Anterior cingulate cortex (tissue), 58 donors: ENCODE data around the gene ECSCR.

Source experiments
- DNase-seq, 58 donors: peaks; one replicate each; lab custom pipeline; 2025; lab: John Stamatoyannopoulos, UW

Gene ECSCR

GRCh38 chr5:139474890-139475791 lies 12.6 kb upstream of the ECSCR start:
- peak in 1 of 58 donors; percentile 4 for DNase-seq

GRCh38 chr5:139473565-139473964 lies 11.0 kb upstream of the ECSCR start:
- no peak for DNase-seq

GRCh38 chr5:139473105-139473504 lies 10.6 kb upstream of the ECSCR start:
- no peak for DNase-seq

- no peak for DNase-seq
These were observed 10.0 kb upstream of the ECSCR start for GRCh38 chr5:139472386-139473030.

GRCh38 chr5:139470821-139471300 lies 8.3 kb upstream of the ECSCR start, which contains the start of gene SMIM33:
SMIM33 (plus strand) TSS chr5:139471004; CDS start chr5:139471122, 118 bp downstream.
- no peak for DNase-seq

- no peak for DNase-seq
These were observed 5.9 kb upstream of the ECSCR start for GRCh38 chr5:139468421-139468931.

GRCh38 chr5:139461698-139462097 lies 845 bp downstream of the ECSCR start:
- no peak for DNase-seq

- DNase-seq, result no peak
These were observed 1.4 kb downstream of the ECSCR start for GRCh38 chr5:139461176-139461575.

GRCh38 chr5:139460455-139460854 lies 2.1 kb downstream of the ECSCR start:
- no peak for DNase-seq

GRCh38 chr5:139459451-139459934 lies 3.0 kb downstream of the ECSCR start:
- no peak for DNase-seq

- DNase-seq, result no peak
These were observed 3.7 kb downstream of the ECSCR start for GRCh38 chr5:139458580-139459407.

- no peak for DNase-seq
These were observed 4.8 kb downstream of the ECSCR start for GRCh38 chr5:139457653-139458306.

- DNase-seq, result no peak
These were observed 5.3 kb downstream of the ECSCR start for GRCh38 chr5:139457241-139457640.

GRCh38 chr5:139456776-139457175 lies 5.8 kb downstream of the ECSCR start:
- peak in 1 of 58 donors; percentile 7 for DNase-seq

GRCh38 chr5:139454568-139455290 lies 7.8 kb downstream of the ECSCR start:
- no peak for DNase-seq

- DNase-seq, result no peak
These were observed 8.6 kb downstream of the ECSCR start for GRCh38 chr5:139453683-139454567.

- DNase-seq, result no peak
These were observed 10.5 kb downstream of the ECSCR start for GRCh38 chr5:139451878-139452660.
